B cell (primary cell): ENCODE measurements around the gene NUMBL. TPM values are rescaled to one million over a fixed set of nuclear protein-coding genes. Genes with fewer than 3 reads are reported as not detected.

Experiments
- ATAC-seq: fragments of 200-7000 bp; cut with Tn5 transposase; one replicate; pipeline ENCODE4 v1.10.0; 2021; ENCODE audit warnings: low read depth, mild to moderate bottlenecking, moderate number of reproducible peaks, moderate library complexity
- CTCF ChIA-PET: fragments of 350-600 bp; sonication (Branson Sonifier 250); formaldehyde crosslinking; loops from one replicate; lab custom pipeline; 2021; ENCODE audit warnings: antibody characterized with exemption, inconsistent platforms; lab: Charles Lee
- POLR2A ChIA-PET: fragments of 350-600 bp; sonication (Branson Sonifier 250); formaldehyde crosslinking; loops from one replicate; lab custom pipeline; 2021; ENCODE audit warnings: antibody characterized with exemption; lab: Charles Lee
- DNase-seq: peaks from one replicate; pipeline ENCODE4 v3.0.0; 2013
- H2AFZ ChIP-seq: 2 replicates; pipeline ENCODE4 v1.6.1; 2012; ENCODE audit warnings: mild to moderate bottlenecking, low read depth, low read length; ENCODE audit not compliant: insufficient read depth, poor library complexity, severe bottlenecking
- H3K27ac ChIP-seq, 2 donors: 1 replicate in 1 of 2; 2 replicates in 1 of 2; pipeline ENCODE4 v1.5.1; 2012 to 2013; ENCODE audit warnings: low read length in 2 of 2, mild to moderate bottlenecking in 2 of 2, moderate library complexity in 1 of 2
- H3K27me3 ChIP-seq, 4 experiments: fragments of 200-600 bp in 1 of 4; sonication (generic) in 1 of 4; replicated peaks in 1 of 4; 1 replicate in 2 of 4; 2 replicates in 2 of 4; pipeline versions ENCODE4 v1.6.1 to v1.7.0; 2013 to 2016; ENCODE audit warnings: low read length in 3 of 4, mild to moderate bottlenecking in 2 of 4, mixed read lengths in 1 of 4, moderate library complexity in 1 of 4; ENCODE audit not compliant: insufficient read depth in 4 of 4, control insufficient read depth in 3 of 4; ENCODE audit errors: control extremely low read depth in 1 of 4
- H3K36me3 ChIP-seq, 2 experiments: replicated peaks in 1 of 2; 1 replicate in 1 of 2; 2 replicates in 1 of 2; pipeline versions ENCODE4 v1.6.1 to v1.7.1; 2013; ENCODE audit warnings: low read length in 1 of 2; ENCODE audit not compliant: insufficient read depth in 2 of 2, control insufficient read depth in 1 of 2; ENCODE audit errors: control extremely low read depth in 1 of 2, extremely low read depth in 1 of 2
- H3K4me1 ChIP-seq, 2 donors: fragments of 200-600 bp in 1 of 2; sonication (generic) in 1 of 2; 1 replicate in 1 of 2; 2 replicates in 1 of 2; pipeline versions ENCODE4 v1.5.1 to v1.6.1; 2013 to 2017; ENCODE audit warnings: low read length in 2 of 2; ENCODE audit not compliant: control insufficient read depth in 2 of 2, insufficient read depth in 2 of 2
- H3K4me2 ChIP-seq: replicated peaks from 2 replicates; pipeline ENCODE3; 2012; ENCODE audit warnings: mild to moderate bottlenecking, low read depth, low read length; ENCODE audit not compliant: poor library complexity, severe bottlenecking
- H3K4me3 ChIP-seq, 5 experiments: fragments of 200-600 bp in 1 of 5; sonication (generic) in 1 of 5; 1 replicate in 3 of 5; 2 replicates in 2 of 5; pipeline versions ENCODE4 v1.5.1 to v1.7.0; 2011 to 2016; ENCODE audit warnings: low read length in 4 of 5, mild to moderate bottlenecking in 4 of 5, low read depth in 2 of 5, control low read depth in 1 of 5, moderate library complexity in 1 of 5; ENCODE audit not compliant: insufficient read depth in 1 of 5; ENCODE audit errors: control extremely low read depth in 1 of 5, extremely low read depth in 1 of 5
- H3K79me2 ChIP-seq: fragments of 200-600 bp; sonication (generic); one replicate; pipeline ENCODE4 v1.6.0; 2016; ENCODE audit warnings: low read length; ENCODE audit not compliant: control insufficient read depth, insufficient read depth
- H3K9ac ChIP-seq: fragments of 200-600 bp; sonication (generic); 2 replicates; pipeline ENCODE4 v1.6.1; 2017; ENCODE audit warnings: mild to moderate bottlenecking, low read length, moderate library complexity
- H3K9me3 ChIP-seq, 3 donors: one replicate each; pipeline versions ENCODE4 v1.6.1 to v1.7.1; 2013; ENCODE audit warnings: low read length in 2 of 3; ENCODE audit not compliant: control insufficient read depth in 2 of 3, insufficient read depth in 1 of 3; ENCODE audit errors: control extremely low read depth in 1 of 3
- H4K20me1 ChIP-seq: 2 replicates; pipeline ENCODE4 v1.6.0; 2012; ENCODE audit warnings: mild to moderate bottlenecking, low read length; ENCODE audit not compliant: insufficient read depth, control insufficient read depth, poor library complexity, severe bottlenecking
- H3K27ac Mint-ChIP-seq: one replicate; pipeline ENCODE4 v1.8.0; 2021; ENCODE audit warnings: mixed read lengths
- H3K27me3 Mint-ChIP-seq: one replicate; pipeline ENCODE4 v1.8.0; 2021; ENCODE audit warnings: mixed read lengths
- H3K4me1 Mint-ChIP-seq: one replicate; pipeline ENCODE4 v1.8.0; 2021; ENCODE audit warnings: mixed read lengths
- H3K4me3 Mint-ChIP-seq: one replicate; pipeline ENCODE4 v1.8.0; 2021; ENCODE audit warnings: mixed read lengths
- H3K9me3 Mint-ChIP-seq: one replicate; pipeline ENCODE4 v1.8.0; 2022; ENCODE audit warnings: mixed read lengths; ENCODE audit not compliant: insufficient read depth
- EZH2 ChIP-seq: IDR thresholded peaks from 2 replicates; pipeline ENCODE4 v1.6.1; 2012; ENCODE audit warnings: borderline replicate concordance, low read depth, mild to moderate bottlenecking, moderate library complexity, low read length; ENCODE audit not compliant: insufficient read depth, poor library complexity, severe bottlenecking
- WGBS: methylation state at CpG from one replicate; pipeline ENCODE4 v1.1.5; 2013; ENCODE audit warnings: missing lambda C conversion rate; ENCODE audit not compliant: insufficient coverage; 5-methylcytosine and 5-hydroxymethylcytosine counted together
- intact Hi-C: fragments of 100-400 bp; cut with micrococcal nuclease; formaldehyde crosslinking; loops from one replicate; pipeline ENCODE4 v1.10.0; 2022
- polyA plus RNA-seq: library from polyadenylated mRNA; depleted of rRNA; stranded (reverse); fragments of >200 nt; gene quantifications from 2 replicates; pipeline ENCODE4 v1.2.3, GENCODE V29; 2012
- total RNA-seq, 2 donors: library from RNA; stranded (reverse); fragments of 120-200 nt in 1 of 2; gene quantifications; 1 replicate in 1 of 2; 2 replicates in 1 of 2; pipeline versions ENCODE4 v1.2.3 to v1.2.4, GENCODE V29; 2013 to 2022
- TF ChIP-seq, protein P1 (sequence below): fragments of 200-600 bp; IDR thresholded peaks from one replicate; pipeline ENCODE4 v1.8.0; 2022; ENCODE audit warnings: antibody characterized with exemption, mild to moderate bottlenecking

NUMBL gene
- total and polyA plus RNA-seq, 2 donors (not counting 1 experiment from before 2014, with no cell fraction given): 7.8 to 21.8 TPM

DNA sequence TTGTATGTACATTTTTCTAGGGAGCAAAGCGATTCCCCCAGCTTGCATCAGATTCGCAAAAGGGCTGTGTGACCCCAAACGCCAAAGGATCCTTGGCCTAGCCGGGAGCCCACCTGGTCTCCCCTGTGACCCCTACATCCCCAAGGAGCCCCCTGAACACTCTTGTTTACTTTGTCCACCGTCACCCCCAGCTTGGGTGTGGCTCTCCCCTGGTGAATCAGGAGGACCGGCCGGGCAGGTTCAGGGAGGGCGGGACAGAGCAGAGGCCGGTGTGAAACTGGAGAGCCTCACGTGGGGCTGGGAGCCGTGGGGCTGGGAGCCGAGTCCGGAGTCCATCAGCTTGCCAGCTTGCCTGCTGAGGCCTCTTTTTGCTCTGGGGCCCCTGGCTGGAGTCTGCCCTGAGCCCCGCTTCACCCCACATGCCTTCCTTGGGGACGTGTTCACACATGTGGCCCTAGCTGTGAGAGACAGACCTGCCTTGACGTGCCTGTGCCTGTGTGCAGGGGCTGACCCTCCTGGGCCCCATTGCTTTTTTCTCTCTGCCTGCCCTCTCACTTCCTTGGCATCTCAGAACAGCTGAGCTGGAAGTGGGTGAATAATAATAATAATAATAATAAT, 28.4 kb upstream of the NUMBL start:
- Histone ChIP-seq H3K79me2 (peaks cover 78% of the 10 kb centered on the region), H3K27ac (peak overlapping the region in 1 of 2 donors; percentile 90), H4K20me1 (peaks cover 10% of the 10 kb centered on the region), H2AFZ (peak overlapping the region; percentile 45), H3K4me1 (peaks cover 46 to 61% of the 10 kb centered on the region in 2 donors), H3K4me3 (peak overlapping the region in 4 of 5 experiments; percentile 79 to 90 (median 84)), H3K4me2 (peak overlapping the region; percentile 90), H3K9ac (peak overlapping the region; percentile 90), H3K9me3 (no peaks in the 10 kb centered on the region), H3K36me3 (peaks cover 0 to 8% of the 10 kb centered on the region in 2 experiments), H3K27me3 (no peaks in the 10 kb centered on the region)
- DNase-seq (peak; percentile 31), ATAC-seq (no peak)
- Mint-ChIP-seq H3K27ac (peak overlapping the region; percentile 67), H3K27me3 (no peaks in the 10 kb centered on the region), H3K9me3 (no peaks in the 10 kb centered on the region), H3K4me3 (peak overlapping the region; percentile 87), H3K4me1 (peaks cover 71% of the 10 kb centered on the region)
- intact Hi-C loops: loop anchor here (5.0 to 10.0 kb wide), 2 partner anchors 104 to 678 kb away; partner anchors contain the start of genes BCKDHA and EXOSC5
- TF ChIP-seq, protein P1, sequence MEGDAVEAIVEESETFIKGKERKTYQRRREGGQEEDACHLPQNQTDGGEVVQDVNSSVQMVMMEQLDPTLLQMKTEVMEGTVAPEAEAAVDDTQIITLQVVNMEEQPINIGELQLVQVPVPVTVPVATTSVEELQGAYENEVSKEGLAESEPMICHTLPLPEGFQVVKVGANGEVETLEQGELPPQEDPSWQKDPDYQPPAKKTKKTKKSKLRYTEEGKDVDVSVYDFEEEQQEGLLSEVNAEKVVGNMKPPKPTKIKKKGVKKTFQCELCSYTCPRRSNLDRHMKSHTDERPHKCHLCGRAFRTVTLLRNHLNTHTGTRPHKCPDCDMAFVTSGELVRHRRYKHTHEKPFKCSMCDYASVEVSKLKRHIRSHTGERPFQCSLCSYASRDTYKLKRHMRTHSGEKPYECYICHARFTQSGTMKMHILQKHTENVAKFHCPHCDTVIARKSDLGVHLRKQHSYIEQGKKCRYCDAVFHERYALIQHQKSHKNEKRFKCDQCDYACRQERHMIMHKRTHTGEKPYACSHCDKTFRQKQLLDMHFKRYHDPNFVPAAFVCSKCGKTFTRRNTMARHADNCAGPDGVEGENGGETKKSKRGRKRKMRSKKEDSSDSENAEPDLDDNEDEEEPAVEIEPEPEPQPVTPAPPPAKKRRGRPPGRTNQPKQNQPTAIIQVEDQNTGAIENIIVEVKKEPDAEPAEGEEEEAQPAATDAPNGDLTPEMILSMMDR: no peak
- no peak for TF ChIP-seq EZH2
- POLR2A ChIA-PET: no interaction called here
- 47% methylated on average over 15 of the region's 16 CpGs for WGBS
- CTCF ChIA-PET: interaction anchor here (1.3 to 1.4 kb wide), 2 partner anchors 12 to 101 kb away, joined by 3 to 5 read pairs; no protein-coding TSS in a partner anchor
